Bronchial epithelial cell (primary cell): Measurements from ENCODE around the gene PDGFA. TPM values are rescaled to one million over a fixed set of nuclear protein-coding genes. Genes with fewer than 3 reads are reported as not detected.
A peak's percentile ranks its signal among the peaks of the same experiment; 100 is the strongest.

ENCODE experiments used
- DNase-seq: peaks from one replicate; pipeline ENCODE4 v3.0.0-alpha.2; 2010; ENCODE audit warnings: low read depth
- FAIRE-seq: peaks from 2 replicates; lab custom pipeline; 2011; peaks lifted over from hg19 to GRCh38; lab: Jason Lieb, UNC
- H3K27me3 ChIP-seq: 2 replicates; pipeline ENCODE4 v1.5.1; 2011; ENCODE audit warnings: low read length; ENCODE audit not compliant: control insufficient read depth, insufficient read depth
- H3K36me3 ChIP-seq: 2 replicates; pipeline ENCODE4 v1.5.1; 2011; ENCODE audit warnings: low read length; ENCODE audit not compliant: control insufficient read depth, insufficient read depth
- H3K4me3 ChIP-seq: 2 replicates; pipeline ENCODE4 v1.5.1; 2011; ENCODE audit warnings: mild to moderate bottlenecking, low read depth, low read length, control low read depth
- total RNA-seq: library from RNA; depleted of rRNA; stranded (reverse); fragments of >200 nt; gene quantifications from 2 replicates; pipeline ENCODE4 v1.2.1, GENCODE V29; 2014
- TF ChIP-seq, protein P1 (sequence below): IDR thresholded peaks from 2 replicates; pipeline ENCODE4 v1.5.1; 2011; ENCODE audit warnings: mild to moderate bottlenecking, moderate library complexity, low read length, control low read depth, inconsistent platforms; ENCODE audit not compliant: insufficient read depth, severe bottlenecking

PDGFA gene
- total RNA-seq, 1 donor from 2014 or later: 64.8 TPM

- Histone ChIP-seq H3K4me3 (peak overlapping the region; percentile 51), H3K36me3 (no peaks in the 10 kb centered on the region), H3K27me3 (no peaks in the 10 kb centered on the region)
- FAIRE-seq (no peak), DNase-seq (peak; percentile 70)
- TF ChIP-seq, protein P1, sequence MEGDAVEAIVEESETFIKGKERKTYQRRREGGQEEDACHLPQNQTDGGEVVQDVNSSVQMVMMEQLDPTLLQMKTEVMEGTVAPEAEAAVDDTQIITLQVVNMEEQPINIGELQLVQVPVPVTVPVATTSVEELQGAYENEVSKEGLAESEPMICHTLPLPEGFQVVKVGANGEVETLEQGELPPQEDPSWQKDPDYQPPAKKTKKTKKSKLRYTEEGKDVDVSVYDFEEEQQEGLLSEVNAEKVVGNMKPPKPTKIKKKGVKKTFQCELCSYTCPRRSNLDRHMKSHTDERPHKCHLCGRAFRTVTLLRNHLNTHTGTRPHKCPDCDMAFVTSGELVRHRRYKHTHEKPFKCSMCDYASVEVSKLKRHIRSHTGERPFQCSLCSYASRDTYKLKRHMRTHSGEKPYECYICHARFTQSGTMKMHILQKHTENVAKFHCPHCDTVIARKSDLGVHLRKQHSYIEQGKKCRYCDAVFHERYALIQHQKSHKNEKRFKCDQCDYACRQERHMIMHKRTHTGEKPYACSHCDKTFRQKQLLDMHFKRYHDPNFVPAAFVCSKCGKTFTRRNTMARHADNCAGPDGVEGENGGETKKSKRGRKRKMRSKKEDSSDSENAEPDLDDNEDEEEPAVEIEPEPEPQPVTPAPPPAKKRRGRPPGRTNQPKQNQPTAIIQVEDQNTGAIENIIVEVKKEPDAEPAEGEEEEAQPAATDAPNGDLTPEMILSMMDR: no peak
Observed at GRCh38 chr7:538764-539685, 19.4 kb upstream of the PDGFA start.

- H3K4me3 ChIP-seq: peak overlapping the region; percentile 51
- FAIRE-seq: no peak
- H3K27me3 ChIP-seq: no peaks in the 10 kb centered on the region
- H3K36me3 ChIP-seq: no peaks in the 10 kb centered on the region
- DNase-seq: peak; percentile 84
- TF ChIP-seq, protein P1: no peak
Observed at GRCh38 chr7:537911-538634, 18.4 kb upstream of the PDGFA start.

- Histone ChIP-seq H3K27me3 (peaks cover 2% of the 10 kb centered on the region), H3K4me3 (no peak overlapping the region), H3K36me3 (no peaks in the 10 kb centered on the region)
- FAIRE-seq (no peak), DNase-seq (no peak)
- TF ChIP-seq, protein P1: no peak
Observed at GRCh38 chr7:536231-536630, 16.6 kb upstream of the PDGFA start.

DNA sequence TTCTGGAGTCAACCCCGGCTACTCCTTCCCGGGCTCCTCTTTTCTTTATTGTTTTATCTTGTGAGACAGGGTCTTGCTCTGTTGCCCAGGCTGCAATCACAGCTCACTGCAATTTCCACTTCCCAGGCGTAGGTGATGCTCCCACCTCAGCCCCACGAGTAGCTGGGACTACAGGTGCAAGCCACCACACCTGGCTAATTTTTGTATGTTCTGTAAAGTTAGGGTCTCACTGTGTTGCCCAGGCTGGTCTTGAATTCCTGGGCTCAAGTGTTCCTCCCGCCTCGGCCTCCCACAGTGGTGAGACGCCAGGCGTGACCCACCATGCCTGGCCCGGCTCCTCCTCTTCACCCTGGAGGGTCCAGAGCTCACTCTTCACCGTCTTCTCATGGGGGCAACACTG is 15.3 kb upstream of the PDGFA start:
- peaks cover 2% of the 10 kb centered on the region for H3K27me3 ChIP-seq
- FAIRE-seq (no peak), DNase-seq (no peak)
- H3K4me3 ChIP-seq: no peak overlapping the region
- H3K36me3 ChIP-seq: no peaks in the 10 kb centered on the region
- TF ChIP-seq, protein P1: no peak

- H3K4me3 ChIP-seq: no peak overlapping the region
- DNase-seq (no peak), FAIRE-seq (no peak)
- H3K36me3 ChIP-seq: no peaks in the 10 kb centered on the region
- peaks cover 2% of the 10 kb centered on the region for H3K27me3 ChIP-seq
- TF ChIP-seq, protein P1: no peak
Observed at GRCh38 chr7:534075-534474, 14.4 kb upstream of the PDGFA start.
